ENCODE results near the gene NPIPB13.
"Not testable (repeated sequence)": the region's sequence is repeated elsewhere in the genome, so short reads cannot be mapped to it uniquely, and the experiment has no call there.

DNA sequence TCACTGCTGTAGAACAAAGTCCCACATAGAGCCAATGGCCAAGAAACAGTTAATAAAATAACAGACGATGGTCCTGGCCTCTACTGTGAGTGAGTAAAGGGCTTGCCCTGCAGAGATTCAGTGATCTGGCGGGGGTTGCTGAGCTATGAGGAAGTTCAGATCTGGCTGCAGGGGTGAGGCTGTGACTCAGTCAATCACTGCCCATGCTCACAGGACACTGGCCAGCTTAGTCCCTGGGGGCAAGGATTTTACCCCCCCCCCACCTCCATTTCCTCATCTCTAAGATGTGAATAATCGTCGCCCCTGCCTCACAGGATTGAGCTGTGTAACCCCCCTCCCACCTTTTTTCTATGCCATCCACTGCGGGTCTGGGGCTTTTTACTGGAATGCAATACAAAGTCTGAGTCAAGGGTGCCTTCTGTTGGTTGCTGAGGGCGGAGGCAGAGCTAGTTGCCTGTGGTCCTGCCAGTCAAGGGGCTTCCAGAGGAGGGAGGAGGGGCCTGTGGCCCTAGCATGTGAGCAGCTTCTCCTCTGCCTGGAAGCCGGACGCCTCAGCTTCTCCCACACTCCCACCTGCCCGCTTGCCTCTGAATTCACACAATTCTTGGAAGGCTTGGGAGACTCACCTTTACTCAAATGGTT, 41.1 kb downstream of the NPIPB13 start:
- not testable (repeated sequence) for TF ChIP-seq EZH2 (IDR thresholded peaks at IDR 0.05); SP1 (IDR thresholded peaks at IDR 0.05; ENCODE audit: low read depth); YY1 (IDR thresholded peaks at IDR 0.05; ENCODE audit: extremely low read depth, insufficient replicate concordance, low read depth, low read length); POLR2A (IDR thresholded peaks at IDR 0.05; ENCODE audit: borderline replicate concordance, extremely low read depth, insufficient read depth, insufficient read length); POLR2AphosphoS5 (IDR thresholded peaks at IDR 0.05; ENCODE audit: low read depth, low read length); TCF7L2 (IDR thresholded peaks at IDR 0.05; ENCODE audit: borderline replicate concordance, extremely low read depth, insufficient read depth, insufficient read length)
- TF ChIP-seq, protein P1, sequence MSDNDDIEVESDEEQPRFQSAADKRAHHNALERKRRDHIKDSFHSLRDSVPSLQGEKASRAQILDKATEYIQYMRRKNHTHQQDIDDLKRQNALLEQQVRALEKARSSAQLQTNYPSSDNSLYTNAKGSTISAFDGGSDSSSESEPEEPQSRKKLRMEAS (IDR thresholded peaks at IDR 0.05): not testable (repeated sequence)
- TF ChIP-seq, protein P2, sequence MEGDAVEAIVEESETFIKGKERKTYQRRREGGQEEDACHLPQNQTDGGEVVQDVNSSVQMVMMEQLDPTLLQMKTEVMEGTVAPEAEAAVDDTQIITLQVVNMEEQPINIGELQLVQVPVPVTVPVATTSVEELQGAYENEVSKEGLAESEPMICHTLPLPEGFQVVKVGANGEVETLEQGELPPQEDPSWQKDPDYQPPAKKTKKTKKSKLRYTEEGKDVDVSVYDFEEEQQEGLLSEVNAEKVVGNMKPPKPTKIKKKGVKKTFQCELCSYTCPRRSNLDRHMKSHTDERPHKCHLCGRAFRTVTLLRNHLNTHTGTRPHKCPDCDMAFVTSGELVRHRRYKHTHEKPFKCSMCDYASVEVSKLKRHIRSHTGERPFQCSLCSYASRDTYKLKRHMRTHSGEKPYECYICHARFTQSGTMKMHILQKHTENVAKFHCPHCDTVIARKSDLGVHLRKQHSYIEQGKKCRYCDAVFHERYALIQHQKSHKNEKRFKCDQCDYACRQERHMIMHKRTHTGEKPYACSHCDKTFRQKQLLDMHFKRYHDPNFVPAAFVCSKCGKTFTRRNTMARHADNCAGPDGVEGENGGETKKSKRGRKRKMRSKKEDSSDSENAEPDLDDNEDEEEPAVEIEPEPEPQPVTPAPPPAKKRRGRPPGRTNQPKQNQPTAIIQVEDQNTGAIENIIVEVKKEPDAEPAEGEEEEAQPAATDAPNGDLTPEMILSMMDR (IDR thresholded peaks at IDR 0.05 in 2 of 3, conservative IDR thresholded peaks at IDR 0.05 in 1 of 3; ENCODE audit: borderline replicate concordance in 1 of 3, insufficient read depth in 1 of 3, low read depth in 2 of 3, low read length in 2 of 3): not testable (repeated sequence)
- TF ChIP-seq, protein P3, sequence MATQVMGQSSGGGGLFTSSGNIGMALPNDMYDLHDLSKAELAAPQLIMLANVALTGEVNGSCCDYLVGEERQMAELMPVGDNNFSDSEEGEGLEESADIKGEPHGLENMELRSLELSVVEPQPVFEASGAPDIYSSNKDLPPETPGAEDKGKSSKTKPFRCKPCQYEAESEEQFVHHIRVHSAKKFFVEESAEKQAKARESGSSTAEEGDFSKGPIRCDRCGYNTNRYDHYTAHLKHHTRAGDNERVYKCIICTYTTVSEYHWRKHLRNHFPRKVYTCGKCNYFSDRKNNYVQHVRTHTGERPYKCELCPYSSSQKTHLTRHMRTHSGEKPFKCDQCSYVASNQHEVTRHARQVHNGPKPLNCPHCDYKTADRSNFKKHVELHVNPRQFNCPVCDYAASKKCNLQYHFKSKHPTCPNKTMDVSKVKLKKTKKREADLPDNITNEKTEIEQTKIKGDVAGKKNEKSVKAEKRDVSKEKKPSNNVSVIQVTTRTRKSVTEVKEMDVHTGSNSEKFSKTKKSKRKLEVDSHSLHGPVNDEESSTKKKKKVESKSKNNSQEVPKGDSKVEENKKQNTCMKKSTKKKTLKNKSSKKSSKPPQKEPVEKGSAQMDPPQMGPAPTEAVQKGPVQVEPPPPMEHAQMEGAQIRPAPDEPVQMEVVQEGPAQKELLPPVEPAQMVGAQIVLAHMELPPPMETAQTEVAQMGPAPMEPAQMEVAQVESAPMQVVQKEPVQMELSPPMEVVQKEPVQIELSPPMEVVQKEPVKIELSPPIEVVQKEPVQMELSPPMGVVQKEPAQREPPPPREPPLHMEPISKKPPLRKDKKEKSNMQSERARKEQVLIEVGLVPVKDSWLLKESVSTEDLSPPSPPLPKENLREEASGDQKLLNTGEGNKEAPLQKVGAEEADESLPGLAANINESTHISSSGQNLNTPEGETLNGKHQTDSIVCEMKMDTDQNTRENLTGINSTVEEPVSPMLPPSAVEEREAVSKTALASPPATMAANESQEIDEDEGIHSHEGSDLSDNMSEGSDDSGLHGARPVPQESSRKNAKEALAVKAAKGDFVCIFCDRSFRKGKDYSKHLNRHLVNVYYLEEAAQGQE (IDR thresholded peaks at IDR 0.05; ENCODE audit: low read depth): not testable (repeated sequence)
